ENCODE results near the gene SUMO3.

The SUMO3 gene

GRCh38 chr21:44762221-44763049, 55.4 kb downstream of the SUMO3 start:
- in situ Hi-C loops (cut with MboI; ENCODE audit: low sequenced_read_pairs) = no loop called here

DNA sequence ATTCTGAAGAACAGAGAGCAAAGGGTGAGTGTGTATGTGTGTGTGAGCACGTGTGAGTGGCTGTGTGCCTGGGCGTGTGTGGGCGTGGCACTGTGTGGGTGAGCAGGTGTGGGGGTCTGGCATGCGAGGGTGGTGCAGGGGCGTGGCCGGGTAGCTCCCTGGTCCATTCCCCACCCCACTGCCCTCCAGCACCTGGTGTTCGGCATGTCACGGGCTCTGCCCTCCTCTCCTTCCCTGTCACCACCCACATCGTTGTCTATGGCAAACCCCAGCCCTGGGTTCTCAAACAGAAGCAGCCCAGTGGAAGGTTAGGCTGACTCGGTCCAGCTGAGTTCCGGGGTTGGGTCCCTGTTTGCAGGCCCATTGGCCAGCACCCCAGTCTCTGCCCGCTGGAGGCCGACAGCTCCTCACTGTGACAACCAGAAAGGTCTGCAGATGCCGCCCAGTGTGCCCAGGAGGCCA, 56.1 kb downstream of the SUMO3 start:
- in situ Hi-C loops (cut with MboI; ENCODE audit: low sequenced_read_pairs) = no loop called here

DNA sequence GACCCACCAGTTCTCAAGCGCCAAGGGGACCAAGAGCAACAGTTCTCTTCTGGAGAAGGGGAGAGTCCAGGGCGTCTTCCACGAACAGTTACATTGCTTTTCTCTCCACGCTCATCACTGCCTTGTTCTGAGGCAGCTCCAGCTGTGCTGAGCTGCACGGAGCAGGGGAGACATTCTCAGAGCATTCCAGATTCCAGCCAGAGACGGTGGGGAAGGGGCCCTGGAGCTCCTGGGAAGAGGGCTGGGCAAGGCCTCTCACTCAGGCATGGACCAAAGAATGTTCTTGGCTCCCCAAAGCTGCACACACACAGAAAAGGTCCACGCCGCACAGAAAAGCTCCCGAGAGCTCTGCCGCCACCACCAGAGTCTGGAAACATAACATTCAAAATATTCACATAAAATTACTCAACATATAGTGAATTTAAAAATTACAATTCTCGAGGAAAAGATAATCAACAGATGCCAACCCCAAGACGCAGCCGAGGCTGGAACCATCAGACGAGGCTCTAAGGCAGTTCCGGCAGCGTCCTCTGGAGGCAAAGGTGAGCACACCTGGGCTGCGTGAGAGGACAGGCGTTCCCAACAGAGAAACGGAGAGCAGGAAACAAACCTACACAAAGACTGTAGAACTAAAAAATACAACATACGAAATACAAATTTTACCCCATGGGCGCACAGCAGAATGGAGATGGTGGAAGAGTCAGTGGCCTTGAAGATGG, 56.7 kb downstream of the SUMO3 start:
- in situ Hi-C loops (cut with MboI; ENCODE audit: low sequenced_read_pairs) = no loop called here

DNA sequence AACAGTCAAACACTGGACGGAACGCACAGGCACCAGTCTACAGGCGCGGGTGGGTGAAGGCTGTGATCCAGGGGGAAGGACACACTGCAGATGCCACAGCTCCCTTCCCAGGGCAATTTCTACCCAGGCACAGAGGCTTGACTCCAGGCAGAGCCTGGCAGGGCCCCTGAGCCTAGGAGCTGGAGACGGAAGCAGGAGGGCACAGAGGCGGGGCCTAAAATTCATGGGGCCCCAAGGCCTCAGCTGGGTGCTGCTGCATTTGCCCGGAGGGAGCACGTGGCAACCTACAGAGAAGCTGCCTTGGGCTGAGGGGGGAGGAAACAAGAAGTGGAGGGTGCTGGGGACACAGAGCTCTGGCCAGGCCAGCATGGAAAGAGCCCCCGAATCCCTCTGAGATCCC, 57.5 kb downstream of the SUMO3 start:
- in situ Hi-C loops (cut with MboI; ENCODE audit: low sequenced_read_pairs) = no loop called here

DNA sequence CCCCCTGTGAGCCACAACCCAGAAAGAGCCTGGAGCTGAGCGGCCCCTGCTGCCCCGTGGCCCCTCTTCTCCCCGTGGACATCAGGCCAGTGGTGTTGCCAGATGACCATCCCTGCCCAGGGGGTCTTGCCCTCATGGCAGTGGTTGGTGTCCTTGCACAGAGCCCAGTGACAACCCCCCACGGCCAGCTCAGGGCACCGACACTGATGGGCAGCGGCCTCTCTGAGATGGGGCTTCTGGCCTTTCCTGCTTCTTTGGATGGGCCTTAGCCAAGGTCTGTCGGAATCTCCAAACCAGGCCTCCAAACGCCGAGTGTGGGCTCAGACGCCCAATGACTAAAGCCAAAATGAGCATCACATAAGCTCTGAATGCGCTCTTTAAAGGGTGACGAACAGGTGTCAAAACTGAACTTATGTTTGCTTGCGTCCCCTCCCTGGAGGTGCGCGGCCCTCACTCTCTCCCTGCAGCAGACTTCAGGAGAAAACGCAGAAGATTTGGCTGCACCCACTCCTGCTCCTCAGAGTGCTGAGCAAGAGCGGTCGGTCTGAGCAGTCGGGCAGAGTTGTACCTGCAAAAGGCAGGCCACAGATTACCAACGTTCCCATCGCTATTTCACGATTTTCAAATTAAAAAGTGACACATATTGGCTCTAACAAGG, 58.1 kb downstream of the SUMO3 start:
- in situ Hi-C loops (cut with MboI; ENCODE audit: low sequenced_read_pairs) = no loop called here

- in situ Hi-C loops (cut with MboI; ENCODE audit: low sequenced_read_pairs) = no loop called here
Observed at GRCh38 chr21:44758781-44759627, 58.9 kb downstream of the SUMO3 start.

DNA sequence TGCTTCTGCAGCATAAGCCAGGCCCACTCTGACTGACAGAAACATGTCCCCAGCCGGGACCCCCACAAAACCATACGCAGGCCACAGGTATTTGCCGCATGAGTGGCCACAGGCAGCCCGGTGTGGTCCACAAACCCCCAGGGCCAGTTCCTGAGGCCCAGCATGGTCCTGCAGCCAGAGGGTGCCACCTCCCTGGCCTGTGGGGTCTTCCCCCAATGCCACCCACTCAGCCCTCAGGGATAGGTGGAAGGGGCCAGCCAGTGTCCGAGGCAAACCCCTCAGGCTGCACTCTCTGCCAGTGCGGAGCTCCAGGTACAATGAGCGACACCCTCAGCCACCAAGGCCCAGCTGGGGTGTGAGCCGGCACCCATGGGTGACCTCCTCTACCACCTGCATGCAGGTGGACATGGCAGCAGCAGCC, 59.7 kb downstream of the SUMO3 start:
- in situ Hi-C loops (cut with MboI; ENCODE audit: low sequenced_read_pairs) = no loop called here

- in situ Hi-C loops (cut with MboI; ENCODE audit: low sequenced_read_pairs) = no loop called here
Observed at GRCh38 chr21:44757731-44758130, 60.1 kb downstream of the SUMO3 start.

GRCh38 chr21:44756423-44757185, 61.3 kb downstream of the SUMO3 start:
- in situ Hi-C loops (cut with MboI; ENCODE audit: low sequenced_read_pairs) = no loop called here

Measured in HL-60/S4 (cell line).